GM21576 (cell line): ENCODE data around the gene IREB2.

Experiments used
- ATAC-seq: cut with Tn5 transposase; IDR thresholded peaks from one replicate; pipeline ENCODE4 v1.9.1; 2021; ENCODE audit warnings: mild to moderate bottlenecking, moderate library complexity; ENCODE audit not compliant: unreplicated experiment

IREB2 gene

GRCh38 chr15:78540141-78540870, 102.3 kb downstream of the IREB2 start, which contains the start of gene PSMA4:
Gene PSMA4, plus strand, starts transcription at chr15:78540444. Its CDS starts 1,484 bp downstream, at chr15:78541928.
- peak; percentile 70 for ATAC-seq

GRCh38 chr15:78540871-78541743, 103.1 kb downstream of the IREB2 start:
- no peak for ATAC-seq

- ATAC-seq, result no peak
These were observed 103.7 kb downstream of the IREB2 start for GRCh38 chr15:78541744-78542034.

GRCh38 chr15:78542647-78543046, 104.6 kb downstream of the IREB2 start:
- ATAC-seq, result no peak

- ATAC-seq, result no peak
These were observed 112.2 kb downstream of the IREB2 start for GRCh38 chr15:78550194-78550593.

GRCh38 chr15:78550815-78551214, 112.8 kb downstream of the IREB2 start:
- ATAC-seq, result no peak
